HG03354 (cell line): Measurements from ENCODE around the gene SPAG4.

Experiments used
- ATAC-seq: cut with Tn5 transposase; IDR thresholded peaks from one replicate; pipeline ENCODE4 v1.9.1; 2021; ENCODE audit warnings: mild to moderate bottlenecking; ENCODE audit not compliant: unreplicated experiment, poor library complexity, severe bottlenecking

SPAG4 gene, protein sequence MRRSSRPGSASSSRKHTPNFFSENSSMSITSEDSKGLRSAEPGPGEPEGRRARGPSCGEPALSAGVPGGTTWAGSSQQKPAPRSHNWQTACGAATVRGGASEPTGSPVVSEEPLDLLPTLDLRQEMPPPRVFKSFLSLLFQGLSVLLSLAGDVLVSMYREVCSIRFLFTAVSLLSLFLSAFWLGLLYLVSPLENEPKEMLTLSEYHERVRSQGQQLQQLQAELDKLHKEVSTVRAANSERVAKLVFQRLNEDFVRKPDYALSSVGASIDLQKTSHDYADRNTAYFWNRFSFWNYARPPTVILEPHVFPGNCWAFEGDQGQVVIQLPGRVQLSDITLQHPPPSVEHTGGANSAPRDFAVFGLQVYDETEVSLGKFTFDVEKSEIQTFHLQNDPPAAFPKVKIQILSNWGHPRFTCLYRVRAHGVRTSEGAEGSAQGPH

DNA sequence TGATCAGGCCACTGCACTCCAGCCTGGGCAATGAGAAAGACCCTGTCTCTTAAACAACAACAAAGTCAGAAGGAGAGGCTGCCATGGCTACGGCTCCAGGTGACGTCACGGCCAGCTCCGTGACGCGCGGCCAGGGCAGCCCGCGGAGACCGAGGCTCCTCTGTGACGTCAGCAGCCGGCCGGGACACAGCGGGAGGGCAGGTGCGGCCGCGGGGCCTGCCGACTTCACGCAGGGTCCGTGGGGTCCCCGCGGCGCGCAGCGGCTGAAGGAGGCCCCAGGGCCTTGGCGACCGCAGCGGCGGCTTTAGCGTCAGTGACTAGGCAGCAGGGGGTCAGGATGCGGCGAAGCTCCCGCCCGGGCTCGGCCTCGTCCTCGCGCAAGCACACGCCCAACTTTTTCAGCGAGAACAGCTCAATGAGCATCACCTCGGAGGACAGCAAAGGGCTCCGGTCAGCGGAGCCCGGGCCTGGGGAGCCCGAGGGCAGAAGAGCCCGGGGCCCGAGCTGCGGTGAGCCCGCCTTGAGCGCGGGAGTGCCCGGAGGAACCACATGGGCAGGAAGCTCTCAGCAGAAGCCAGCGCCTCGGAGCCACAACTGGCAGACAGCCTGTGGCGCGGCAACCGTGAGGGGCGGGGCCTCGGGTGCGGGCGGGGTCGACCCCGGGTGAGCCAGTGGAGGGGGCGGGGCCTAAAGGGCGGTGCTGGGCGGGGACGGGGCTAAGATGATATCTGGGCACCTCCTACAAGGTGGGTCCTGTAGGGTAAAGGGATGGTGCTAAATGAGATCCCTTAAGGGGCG, at the start of gene SPAG4:
SPAG4 (plus strand) TSS at position 163 of the 798 bp plus-strand sequence; CDS start at position 338, 175 bp downstream.
- peak; percentile 80 for ATAC-seq

DNA sequence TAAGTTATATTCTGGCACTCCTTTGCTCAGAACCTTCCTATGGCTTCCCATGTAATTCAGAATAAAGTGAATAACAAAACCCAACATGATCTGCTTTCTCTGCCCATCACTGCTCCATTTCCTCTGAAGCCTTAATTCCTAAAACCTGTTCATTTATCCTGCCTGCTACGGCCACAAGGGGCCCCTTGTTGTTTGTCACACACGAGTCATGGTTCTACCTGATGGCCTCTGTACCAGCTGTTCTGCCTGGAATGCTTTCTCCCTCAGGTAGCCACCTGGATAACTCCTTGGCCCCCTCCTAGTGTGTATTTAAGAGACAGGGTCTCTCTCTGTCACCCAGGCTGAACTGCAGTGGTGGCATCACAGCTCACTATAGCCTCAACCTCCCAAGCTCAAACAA, 47.0 kb upstream of the SPAG4 start:
- ATAC-seq: no peak

DNA sequence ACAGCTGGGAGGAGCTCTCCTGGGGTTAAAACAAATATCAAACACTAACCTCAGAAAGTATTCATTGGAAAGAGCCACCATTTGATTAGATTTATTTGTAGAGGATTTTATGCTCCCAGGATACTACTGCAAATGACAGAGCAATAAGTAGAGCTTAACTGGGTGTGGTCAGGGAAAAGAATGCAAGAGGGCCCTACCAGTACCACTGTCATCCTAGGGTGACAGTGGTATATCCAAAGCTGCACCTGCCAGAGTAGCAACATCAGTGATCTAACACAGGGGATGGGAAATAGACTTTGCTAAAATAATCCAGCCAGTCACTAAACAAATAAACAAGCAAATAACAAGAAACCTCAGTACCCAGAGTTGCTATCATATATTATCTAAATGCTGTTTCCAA, 44.1 kb upstream of the SPAG4 start:
- no peak for ATAC-seq

DNA sequence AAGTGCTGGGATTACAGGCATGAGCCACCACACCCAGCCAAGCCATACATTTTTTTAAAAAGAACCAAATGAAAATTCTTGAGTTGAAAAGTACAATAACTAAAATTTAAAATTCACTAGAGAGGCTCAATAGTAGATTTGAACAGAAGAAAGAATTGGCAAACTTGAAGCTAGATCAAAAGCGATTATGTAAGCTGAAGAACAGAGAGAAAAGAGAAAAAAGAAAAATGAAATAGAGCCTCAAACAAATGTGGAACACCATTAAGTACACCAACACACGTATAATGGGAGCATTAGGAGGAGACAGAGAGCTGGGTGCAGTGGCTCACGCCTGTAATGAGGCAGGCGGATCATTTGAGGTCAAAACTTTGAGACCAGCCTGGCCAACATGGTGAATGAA, 42.8 kb upstream of the SPAG4 start:
- no peak for ATAC-seq

DNA sequence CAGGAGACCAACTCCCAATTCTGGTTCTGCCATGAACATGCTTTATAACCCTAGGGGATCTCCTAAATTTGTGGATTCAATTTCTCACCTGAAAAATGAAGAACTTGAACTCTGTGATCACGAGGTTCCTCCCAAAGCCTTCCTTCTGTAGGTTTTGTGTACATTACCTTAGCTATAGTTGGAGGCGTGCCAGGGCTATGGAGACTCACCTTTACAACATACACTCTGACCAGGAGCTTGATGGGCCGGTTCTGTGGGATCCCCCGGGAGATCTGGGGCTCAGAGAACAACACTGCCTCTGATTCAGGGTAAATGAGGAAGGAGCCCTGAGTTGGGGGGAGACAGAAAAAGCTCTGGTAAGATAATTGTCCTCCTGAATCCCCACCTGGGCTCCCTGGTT, 39.7 kb upstream of the SPAG4 start:
- ATAC-seq: no peak

DNA sequence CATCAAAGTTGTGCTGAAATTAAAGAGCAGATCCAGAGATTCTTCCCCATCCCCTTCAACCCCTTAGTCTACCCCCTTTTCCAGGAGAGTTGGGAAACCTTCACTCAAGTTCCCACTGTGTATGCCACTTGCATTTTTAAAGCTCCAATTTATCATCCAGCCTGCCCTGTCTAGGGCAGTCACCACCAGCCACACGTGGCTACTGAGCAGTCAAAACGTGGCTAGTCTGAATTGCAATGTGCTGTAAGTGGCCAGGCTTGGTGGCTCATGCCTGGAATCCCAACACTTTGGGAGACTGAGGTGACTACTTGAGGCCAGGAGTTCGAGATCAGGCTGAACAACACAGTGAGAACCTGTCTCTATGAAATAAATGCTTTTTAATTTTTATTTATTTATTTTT, 38.8 kb upstream of the SPAG4 start:
- ATAC-seq: no peak

DNA sequence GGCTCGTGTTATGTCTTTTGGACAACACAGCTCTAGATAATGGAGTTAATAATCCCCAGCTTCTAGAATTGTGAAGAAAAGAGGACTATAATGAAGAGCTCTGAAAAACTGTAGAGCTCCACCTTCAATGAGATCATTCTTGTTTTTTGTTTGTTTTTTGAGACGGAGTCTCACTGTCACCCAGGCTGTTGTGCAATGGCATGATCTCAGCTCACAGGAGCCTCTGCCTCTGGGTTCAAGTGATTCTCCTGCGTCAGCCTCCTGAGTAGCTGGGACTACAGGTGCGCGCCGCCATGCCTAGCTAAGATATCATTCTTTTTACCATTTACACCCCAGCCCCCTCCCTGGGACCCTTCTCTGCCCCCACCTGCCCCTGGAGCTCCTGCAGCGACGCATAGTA, 37.2 kb upstream of the SPAG4 start:
- no peak for ATAC-seq

DNA sequence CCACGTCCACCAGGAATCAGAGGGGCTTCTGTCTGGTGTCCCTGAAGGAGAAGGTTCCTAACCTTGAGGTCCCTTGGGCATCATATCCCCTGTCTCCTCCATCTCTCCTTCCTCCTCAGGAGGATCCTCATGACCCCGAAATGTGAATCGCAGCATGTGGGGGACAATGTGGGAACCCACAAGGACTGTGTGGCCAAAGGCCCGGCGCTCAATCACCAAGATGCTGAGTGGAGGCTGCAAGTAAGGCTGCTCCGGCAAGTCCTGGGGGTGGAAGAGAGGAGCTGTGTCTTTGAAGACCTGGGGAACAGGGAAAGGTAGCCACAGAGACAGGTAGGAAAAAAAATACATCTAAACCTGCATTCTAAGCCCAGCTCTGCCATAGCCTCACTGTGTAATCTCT, 36.4 kb upstream of the SPAG4 start:
- ATAC-seq: no peak

DNA sequence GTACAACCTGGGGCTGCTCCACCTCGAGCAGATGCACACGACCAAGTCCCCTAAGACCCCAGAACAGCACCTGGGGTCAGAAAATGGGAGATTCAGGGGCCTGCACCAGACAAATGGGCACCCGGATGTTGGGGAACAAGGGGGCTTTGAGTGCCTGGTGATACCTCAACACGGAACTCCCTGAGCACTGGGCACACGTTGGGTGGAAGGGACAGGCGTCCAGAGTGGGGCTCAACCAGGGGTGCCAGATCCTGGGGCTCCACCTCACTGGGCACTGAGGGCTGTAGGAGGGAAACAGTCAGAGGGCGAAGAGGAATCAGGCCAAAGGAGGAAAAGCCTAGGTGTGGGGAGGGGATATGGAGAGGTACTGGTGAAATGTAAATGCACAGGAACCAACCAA, 33.5 kb upstream of the SPAG4 start:
- ATAC-seq: no peak

DNA sequence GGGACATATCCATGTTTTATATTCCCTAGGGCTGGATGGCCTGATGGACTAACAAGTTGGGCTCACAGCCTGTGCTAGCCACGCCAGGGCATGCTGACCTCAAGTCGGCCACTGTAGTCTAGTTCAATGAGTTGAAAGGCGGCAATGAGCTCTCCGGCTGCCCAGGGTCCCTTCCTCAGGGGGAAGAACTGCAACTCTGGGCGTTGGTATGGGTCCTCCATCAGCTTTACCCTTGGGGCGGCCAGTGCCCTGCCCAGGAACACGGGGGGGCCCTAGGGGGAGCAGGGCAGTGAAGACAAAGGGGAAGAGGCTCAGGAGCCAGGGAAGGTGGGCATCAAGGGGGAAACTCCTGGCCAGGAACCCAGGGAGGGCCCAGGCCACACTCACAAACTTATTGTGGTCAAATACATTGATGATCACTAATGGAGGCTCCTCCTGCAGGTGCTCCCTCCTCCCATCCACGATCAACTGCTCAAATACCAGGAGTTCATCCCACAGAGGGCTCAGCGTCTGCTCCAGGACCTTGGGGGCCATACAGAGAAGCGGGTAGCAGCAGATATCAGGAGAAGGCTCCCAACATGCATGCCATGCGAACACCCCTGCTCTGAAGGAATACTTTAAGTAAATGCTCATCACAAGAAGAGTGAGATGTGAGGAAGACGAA, 32.8 kb upstream of the SPAG4 start:
- ATAC-seq: no peak

DNA sequence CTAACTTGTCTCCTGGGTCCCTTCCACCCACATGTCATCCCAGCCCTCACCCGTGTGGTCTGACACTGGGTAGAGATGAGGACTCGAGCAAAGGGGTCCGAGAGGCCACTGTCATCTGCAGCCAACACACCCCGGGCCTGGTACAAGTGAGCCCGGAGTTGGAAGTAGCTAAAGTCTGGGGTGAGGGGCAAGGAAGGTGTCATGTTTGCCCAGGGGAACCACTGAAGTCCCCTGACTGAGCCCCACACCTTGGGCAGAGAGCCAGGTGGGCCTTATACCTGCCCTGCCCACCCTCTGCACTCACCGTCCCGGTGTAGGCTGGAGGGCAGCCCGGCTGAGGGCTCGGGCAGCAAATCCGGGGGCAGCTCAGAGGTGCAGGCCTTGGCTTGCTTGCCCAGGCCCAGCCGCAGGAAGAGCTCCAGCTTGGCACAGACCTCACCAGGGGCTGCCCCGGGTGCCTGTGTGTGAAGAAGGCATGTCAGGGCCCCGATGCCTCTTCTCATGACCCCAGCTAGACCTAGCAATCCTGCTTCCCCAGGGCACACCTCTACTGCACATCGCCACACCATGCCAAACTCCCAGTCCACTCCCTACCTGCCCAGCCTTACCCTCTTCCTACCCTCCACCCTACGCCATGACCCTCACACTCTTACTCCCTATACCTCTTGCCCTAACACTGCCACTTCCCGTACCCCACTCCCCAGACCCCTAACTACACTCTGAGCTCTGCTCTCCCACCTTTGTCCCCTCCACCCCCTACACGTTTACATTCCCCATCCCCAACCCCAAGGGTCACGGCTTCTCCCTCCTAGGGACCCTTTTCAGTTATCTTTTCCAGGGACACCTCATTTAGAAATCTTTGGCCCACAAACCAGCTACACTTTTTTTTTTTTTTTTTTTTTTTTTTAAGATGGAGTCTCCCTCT, 31.7 kb upstream of the SPAG4 start:
- no peak for ATAC-seq

DNA sequence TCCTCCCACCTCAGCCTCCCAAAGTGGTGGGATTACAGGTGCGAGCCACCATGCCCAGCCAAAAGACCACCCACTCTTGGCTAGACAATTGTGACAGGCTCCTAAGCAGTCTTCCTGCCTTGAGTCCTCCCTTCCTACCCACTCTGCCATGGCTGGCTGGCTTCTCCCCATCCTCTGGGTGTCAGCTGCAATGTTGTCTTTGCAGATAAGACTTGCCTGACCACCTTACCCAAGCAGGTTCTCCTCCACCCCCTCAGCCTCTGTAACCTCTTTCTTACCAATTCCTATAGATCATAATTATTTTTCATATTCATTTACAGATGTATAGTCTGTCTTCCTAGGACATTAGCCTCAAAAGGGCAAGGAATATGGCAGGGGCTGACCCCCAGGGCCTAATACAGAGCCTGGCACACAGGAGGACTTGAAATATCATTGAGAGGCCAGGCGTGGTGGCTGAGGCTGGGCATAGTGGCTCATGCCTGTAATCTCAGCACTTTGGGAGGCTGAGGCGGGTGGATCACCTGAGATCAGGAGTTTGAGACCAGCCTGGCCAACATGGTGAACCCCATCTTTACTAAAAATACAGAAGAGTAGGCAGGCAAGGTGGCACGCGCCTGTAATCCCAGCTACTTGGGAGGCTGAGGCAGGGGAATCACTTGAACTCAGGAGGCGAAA, 28.7 kb upstream of the SPAG4 start:
- ATAC-seq: no peak

DNA sequence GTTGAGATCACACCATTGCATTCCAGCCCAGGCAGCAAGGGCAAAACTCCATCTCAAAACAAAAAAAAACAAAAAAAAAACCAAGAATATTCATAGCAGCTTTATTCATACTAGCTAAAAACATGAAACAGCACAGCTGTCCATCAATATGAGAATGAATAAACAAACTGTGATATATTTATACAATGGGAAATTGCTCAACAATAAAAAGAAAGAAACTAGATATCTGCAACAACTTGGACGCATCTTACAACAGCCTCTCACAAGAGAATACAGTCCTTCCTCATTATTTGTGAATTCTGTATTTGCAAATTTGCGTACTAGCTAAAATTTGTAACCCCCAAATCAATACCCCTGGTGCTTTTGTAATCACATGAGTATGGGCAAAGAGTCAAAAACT, 28.2 kb upstream of the SPAG4 start:
- no peak for ATAC-seq

DNA sequence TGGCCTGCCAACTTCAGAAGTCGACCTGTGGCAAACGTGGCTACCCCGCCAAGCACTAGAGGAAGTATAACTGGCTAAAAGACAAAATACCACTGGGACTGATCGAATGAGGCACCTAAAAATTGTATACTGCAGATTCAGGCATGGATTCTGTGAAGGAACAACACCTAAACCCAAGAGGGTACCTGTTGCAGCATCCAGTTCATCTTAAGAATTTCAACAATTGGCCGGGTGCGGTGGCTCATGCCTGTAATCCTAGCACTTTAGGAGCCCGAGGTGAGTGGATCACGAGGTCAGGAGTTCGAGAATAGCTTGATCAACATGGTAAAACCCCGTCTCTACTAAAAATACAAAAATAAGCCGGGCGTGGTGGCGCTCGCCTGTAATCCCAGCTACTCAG, 27.2 kb upstream of the SPAG4 start:
- ATAC-seq: no peak

DNA sequence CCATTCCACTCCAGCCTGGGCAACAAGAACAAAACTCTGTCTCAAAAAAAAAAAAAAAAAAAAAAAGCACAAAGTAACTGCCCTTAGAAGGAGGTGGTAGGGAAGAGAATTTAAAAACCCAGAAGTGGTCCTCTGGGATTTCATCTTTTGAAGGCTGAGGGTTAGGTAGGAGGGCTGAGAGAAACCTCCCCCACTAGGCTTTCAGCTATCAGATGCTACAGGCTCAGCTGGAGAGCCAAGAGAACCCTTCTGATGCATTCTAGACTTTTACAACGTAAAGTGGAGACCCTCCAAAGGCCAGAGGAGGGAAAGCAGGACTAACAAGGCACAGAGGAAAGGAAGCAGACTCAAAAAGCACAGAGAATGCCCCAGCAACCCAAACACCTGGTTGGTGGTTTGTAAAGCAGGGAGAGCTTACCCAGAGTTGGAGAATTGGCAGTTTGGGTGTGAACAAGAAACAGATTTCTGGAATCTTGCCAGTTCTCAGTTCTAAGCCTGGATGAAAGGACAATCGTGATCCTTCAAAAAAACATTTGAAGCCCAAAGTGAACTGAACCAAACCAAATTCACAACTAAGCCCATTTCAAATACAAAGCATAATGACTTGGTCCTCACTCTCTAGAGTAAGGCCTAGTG, 23.2 kb upstream of the SPAG4 start:
- ATAC-seq: no peak

DNA sequence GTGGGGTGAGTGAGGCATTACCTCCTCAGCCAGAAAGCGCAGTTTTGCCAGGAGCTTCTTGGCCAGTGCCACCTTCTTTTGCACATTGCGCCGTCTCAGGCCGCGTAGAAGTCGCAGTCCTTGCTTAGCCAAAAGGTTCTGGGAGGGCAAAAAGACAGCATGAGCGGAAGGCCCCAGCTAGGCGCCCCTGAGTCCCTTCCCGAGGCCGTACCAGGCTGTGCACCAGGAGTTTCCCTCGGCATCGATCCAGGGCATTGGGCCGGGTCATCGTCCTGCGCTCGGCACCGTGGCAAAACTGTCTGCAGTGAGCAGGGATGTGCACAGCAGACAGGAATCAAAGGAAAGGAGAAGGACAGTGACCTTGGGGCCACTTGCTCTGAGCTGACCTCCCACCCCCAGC, 20.2 kb upstream of the SPAG4 start:
- no peak for ATAC-seq

DNA sequence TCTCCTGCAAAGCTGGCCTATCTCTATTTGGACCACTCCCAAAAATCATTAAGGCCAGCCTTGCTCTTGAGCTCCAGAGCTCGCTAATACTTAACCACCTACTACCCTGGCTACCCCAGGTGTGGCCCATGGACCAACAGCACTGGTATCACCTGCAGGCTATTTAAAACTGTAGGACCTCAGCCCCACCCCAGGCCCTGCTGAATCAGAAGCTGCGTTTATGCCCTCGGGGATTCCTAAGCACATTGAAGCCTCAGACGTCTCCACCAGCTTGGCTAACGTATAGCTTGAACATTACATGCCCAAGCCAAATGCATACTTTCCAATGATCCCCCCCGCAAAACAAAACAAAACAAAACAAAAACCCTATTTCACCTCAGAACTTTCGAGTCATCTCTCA, 19.7 kb upstream of the SPAG4 start:
- no peak for ATAC-seq

DNA sequence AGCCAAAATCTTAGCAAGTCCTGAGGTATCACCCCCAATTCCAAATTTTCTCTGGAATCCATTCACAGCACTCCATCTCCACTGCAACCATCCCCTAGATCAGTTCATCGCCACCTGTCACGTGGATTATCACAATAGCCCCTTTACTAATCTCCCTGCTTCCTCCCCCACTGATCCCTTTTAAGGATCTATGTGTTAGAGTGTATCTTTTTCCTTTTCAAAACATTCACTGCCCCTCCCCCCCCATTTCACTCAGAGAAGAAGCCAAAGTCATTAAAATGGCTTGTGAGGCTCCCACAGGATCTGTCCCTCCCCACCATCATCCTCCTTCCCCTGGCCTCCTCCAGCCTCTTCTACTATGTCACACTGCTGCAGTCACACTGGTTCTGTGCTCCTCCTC, 18.4 kb upstream of the SPAG4 start:
- ATAC-seq: no peak

DNA sequence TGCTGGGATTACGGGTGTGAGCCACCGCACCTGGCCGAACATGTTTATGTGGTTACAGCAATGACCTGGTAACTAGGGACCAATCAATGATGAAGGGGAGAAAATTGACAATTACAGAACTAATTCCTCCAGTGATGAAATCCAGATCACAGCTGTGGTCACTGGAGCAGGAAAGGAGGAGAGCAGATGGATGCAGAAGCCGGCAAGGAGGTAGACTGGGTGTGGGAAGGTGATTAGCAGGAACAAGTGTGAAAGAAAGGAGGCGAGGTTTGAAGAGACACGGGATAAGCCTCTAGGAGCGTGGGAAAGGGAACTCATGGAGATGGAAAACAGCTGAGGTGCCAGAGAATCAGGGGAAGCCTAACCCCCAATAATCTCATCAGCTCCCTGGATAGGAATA, 17.2 kb upstream of the SPAG4 start:
- no peak for ATAC-seq
